ENCODE data around the gene CTSW.

GRCh38 chr11:65868907-65869306 is 10.7 kb upstream of the CTSW start:
- TF ChIP-seq CTCF (IDR thresholded peaks at IDR 0.05) (no peak), POLR2A (IDR thresholded peaks at IDR 0.05) (no peak)
